ENCODE data around the gene DVL2. TPM values are rescaled to one million over a fixed set of nuclear protein-coding genes. Genes with fewer than 3 reads are reported as not detected.
A peak's percentile ranks its signal among the peaks of the same experiment; 100 is the strongest.

The DVL2 gene
- 10 to 100 TPM; 56.2 to 73.4 TPM for total RNA-seq

DNA sequence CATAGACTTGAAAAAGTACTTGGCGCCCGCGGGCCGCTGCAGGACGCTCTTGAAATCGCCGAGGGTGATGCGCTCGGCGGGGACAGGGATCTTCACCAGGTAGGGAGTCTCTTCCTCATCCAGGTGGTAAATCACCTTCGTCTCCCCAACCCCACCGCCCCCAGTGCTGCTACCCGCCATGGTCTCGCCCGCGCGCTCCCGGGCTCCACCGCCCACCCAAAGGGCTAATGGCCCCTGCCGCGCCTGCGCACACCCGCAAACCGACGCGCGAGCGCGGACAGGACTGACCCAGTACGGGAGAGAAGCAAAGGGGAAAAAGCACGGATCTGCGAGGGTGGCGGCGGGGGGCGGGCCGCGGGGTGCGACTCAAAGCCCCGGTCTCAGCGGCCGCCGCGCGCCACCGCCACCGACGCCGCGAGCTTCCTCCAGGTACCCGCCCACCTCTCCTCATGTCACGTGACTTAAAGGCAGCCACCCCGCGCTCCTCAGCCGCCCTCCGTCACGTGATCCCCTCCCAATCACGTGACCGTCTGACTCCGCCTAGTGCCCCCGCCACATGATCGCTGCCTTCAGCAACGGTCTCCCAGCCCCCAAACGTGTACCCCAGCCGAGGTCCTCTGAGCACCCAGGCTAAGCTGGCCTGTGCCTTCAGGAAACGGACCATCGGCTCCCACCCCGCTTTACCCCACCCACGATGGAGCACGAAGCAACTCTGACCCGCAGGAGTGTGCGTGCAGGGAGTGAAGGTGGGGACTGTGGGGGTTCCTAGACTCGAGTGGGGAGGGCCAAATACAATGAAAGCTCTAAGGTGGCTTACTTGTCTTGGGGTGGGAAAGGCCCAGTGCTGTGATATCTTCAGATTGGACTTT lies at the start of gene DVL2:
TSS of gene DVL2 (minus strand) at position 435 of the 869 bp plus-strand sequence. CDS start at position 180, 255 bp downstream.
- ATAC-seq (peak; percentile 62 to 63), DNase-seq (ENCODE audit: low spot score in 2 of 2) (peak; percentile 92 to 96)
- H3K9me3 Mint-ChIP-seq = no peaks in the 10 kb centered on the region
- H3K27ac Mint-ChIP-seq = peak within 1 kb of the TSS; percentile 92 to 97
- peaks cover 28 to 43% of the 10 kb centered on the region in 2 donors for H3K36me3 Mint-ChIP-seq

DNA sequence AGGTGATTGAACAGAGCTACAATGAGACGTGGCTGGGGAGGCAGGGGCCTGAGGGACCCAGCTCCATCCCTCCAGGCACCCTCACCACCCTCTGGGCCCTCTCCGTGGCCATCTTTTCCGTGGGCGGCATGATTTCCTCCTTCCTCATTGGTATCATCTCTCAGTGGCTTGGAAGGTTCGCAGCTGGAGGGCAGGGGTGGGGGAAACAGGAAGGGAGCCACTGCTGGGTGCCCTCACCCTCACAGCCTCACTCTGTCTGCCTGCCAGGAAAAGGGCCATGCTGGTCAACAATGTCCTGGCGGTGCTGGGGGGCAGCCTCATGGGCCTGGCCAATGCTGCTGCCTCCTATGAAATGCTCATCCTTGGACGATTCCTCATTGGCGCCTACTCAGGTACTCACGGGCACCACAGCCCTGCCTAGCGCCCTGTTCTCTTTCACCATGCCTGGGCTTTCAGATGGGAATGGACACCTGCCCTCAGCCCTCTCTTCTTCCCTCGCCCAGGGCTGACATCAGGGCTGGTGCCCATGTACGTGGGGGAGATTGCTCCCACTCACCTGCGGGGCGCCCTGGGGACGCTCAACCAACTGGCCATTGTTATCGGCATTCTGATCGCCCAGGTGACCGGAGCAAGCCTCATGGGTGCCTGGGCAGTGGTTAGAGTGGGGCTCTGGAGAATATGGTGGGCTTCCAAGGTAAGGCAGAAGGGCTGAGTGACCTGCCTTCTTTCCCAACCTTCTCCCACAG lies 49.3 kb upstream of the DVL2 start:
- Mint-ChIP-seq H3K36me3 (no peaks in the 10 kb centered on the region), H3K9me3 (no peaks in the 10 kb centered on the region), H3K27ac (no peak overlapping the region)
- no peak for DNase-seq (ENCODE audit: low spot score in 2 of 2)
- ATAC-seq = no peak

DNA sequence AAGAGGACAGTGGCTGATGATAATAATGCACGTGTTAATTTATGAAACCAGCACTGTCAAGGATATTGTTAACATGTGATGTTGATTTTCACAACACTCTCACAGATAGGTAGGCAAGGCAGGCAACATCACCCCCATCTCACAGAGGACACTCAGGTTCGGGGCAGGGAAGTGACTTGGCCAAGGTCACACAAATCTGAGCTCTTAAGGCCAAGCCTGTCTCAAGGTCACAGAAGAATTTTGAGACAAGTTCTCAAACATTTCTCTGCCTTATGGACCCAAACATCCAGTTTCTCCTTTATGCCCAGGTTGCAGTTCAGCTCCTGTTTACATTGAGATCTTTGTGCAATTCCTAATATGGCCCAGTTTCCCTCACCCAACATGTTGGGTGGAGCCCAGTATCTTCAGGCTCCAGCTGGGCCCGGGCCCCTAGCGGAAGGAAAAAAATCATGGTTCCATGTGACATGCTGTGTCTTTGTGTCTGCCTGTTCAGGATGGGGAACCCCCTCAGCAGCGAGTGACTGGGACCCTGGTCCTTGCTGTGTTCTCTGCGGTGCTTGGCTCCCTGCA lies 48.5 kb upstream of the DVL2 start:
- Mint-ChIP-seq H3K9me3 (no peaks in the 10 kb centered on the region), H3K27ac (no peak overlapping the region), H3K36me3 (no peaks in the 10 kb centered on the region)
- no peak for ATAC-seq
- no peak for DNase-seq (ENCODE audit: low spot score in 2 of 2)

DNA sequence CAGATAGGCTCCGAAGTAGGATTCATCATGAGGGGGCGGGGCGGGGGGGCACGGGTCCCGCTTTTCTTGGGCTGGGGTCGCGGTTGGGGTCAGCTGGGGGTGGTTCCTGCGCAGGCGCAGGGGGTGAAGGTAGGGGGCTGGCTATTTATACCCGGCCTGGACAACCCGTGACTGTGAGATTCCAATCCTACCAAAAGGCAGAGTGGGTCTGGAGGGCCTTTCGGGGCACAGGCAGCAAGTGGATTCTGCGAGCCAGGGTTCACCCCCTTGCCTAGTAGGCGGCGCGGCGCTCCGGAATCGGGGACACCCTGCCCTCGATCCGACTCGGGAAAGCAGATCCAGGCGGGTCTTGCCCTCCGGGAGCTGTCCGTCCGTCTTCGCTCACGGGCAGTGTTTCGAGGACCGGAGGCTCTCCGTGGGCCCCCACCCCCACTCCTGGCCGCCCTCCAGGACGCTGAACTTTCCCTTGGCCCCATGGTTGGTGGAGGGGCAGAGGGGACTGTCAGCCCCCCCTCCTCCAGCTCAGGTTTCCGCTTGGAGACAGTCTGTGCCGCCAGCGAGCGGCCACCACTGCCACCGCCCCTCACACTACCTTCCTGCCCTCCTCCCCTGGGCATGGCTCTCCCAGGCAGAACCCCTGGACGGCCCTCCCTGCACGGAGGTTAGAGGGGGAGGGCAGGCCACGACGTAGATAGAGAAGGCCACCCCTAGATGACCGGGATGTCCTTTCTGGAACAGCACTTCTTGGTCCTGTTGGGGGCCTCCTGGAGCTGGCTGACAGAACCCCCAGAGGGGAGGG lies 47.8 kb upstream of the DVL2 start:
- no peaks in the 10 kb centered on the region for H3K36me3 Mint-ChIP-seq
- DNase-seq (ENCODE audit: low spot score in 2 of 2) (no peak), ATAC-seq (no peak)
- no peaks in the 10 kb centered on the region for H3K9me3 Mint-ChIP-seq
- H3K27ac Mint-ChIP-seq = no peak overlapping the region

DNA sequence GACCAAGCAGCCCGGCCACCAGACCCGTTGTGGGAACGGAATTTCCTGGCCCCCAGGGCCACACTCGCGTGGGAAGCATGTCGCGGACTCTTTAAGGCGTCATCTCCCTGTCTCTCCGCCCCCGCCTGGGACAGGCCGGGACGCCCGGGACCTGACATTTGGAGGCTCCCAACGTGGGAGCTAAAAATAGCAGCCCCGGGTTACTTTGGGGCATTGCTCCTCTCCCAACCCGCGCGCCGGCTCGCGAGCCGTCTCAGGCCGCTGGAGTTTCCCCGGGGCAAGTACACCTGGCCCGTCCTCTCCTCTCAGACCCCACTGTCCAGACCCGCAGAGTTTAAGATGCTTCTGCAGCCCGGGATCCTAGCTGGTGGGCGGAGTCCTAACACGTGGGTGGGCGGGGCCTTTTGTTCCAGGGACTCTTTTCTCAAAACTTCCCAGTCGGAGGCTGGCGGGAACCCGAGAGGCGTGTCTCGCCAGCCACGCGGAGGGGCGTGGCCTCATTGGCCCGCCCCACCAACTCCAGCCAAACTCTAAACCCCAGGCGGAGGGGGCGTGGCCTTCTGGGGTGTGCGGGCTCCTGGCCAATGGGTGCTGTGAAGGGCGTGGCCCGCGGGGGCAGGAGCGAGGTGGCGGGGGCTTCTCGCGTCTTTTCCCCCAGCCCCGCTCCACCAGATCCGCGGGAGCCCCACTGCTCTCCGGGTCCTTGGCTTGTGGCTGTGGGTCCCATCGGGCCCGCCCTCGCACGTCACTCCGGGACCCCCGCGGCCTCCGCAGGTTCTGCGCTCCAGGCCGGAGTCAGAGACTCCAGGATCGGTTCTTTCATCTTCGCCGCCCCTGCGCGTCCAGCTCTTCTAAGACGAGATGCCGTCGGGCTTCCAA lies 47.0 kb upstream of the DVL2 start, which contains the start of gene SLC2A4:
TSS of gene SLC2A4 (plus strand) at position 645 of the 879 bp plus-strand sequence. CDS start at position 862, 217 bp downstream.
- DNase-seq (ENCODE audit: low spot score in 2 of 2) = peak; percentile 83 to 94
- Mint-ChIP-seq H3K9me3 (no peaks in the 10 kb centered on the region), H3K36me3 (no peaks in the 10 kb centered on the region), H3K27ac (no peak within 1 kb of the TSS)
- ATAC-seq = peak; percentile 77 to 86

DNA sequence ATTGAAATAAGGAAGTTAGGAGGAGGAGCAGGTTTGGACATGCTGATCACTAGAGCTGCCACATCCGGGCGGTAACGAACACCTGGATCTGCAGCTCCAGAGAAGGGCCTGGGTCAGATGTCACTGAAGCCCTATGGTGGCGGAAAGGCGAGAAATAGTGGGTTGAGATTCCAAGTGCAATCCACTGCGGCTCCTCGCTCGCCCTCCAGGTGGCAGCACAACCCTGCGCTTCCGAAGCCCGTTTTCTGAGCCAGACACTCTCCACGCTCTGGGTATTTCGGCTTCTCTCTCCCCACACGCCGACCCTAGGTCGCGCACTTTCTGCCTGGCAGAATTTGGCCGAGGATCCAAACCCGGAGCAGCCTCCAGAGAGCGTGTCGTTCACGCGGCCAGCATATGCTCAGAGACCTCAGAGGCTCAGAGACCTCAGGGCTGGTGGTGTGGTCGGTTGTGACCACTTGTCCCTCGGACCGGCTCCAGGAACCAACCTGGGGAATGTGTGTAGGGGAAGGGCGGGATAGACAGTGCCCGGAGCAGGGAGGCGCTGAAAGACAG lies 46.3 kb upstream of the DVL2 start:
- Mint-ChIP-seq H3K36me3 (no peaks in the 10 kb centered on the region), H3K9me3 (no peaks in the 10 kb centered on the region), H3K27ac (no peak overlapping the region)
- DNase-seq (ENCODE audit: low spot score in 2 of 2) (peak; percentile 84 to 89), ATAC-seq (peak; percentile 83 to 88)

GRCh38 chr17:7279448-7279847 lies 45.1 kb upstream of the DVL2 start:
- no peaks in the 10 kb centered on the region for H3K36me3 Mint-ChIP-seq
- no peak for DNase-seq (ENCODE audit: low spot score in 2 of 2)
- no peaks in the 10 kb centered on the region for H3K9me3 Mint-ChIP-seq
- H3K27ac Mint-ChIP-seq = no peak overlapping the region
- no peak for ATAC-seq

- no peak for ATAC-seq
- no peak for DNase-seq (ENCODE audit: low spot score in 2 of 2)
- Mint-ChIP-seq H3K36me3 (no peaks in the 10 kb centered on the region), H3K27ac (no peak overlapping the region), H3K9me3 (no peaks in the 10 kb centered on the region)
These were observed 32.5 kb upstream of the DVL2 start for GRCh38 chr17:7266784-7267183.

DNA sequence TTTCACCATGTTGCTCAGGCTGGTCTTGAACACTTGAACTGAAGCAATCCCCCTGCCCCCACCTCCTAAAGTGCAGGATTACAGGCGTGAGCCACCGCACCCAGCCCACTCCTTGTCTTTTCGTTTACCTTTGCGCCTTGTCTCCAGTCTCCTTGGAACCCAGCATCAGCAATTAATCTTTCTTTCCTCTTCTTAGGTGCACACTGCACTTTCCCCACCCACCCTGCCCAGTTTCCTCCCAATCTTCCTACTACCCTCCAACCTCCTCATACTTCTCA lies 29.4 kb upstream of the DVL2 start:
- H3K36me3 Mint-ChIP-seq = peaks cover 0 to 3% of the 10 kb centered on the region in 2 donors
- ATAC-seq (no peak), DNase-seq (ENCODE audit: low spot score in 2 of 2) (no peak)
- H3K9me3 Mint-ChIP-seq = no peaks in the 10 kb centered on the region
- no peak overlapping the region for H3K27ac Mint-ChIP-seq

DNA sequence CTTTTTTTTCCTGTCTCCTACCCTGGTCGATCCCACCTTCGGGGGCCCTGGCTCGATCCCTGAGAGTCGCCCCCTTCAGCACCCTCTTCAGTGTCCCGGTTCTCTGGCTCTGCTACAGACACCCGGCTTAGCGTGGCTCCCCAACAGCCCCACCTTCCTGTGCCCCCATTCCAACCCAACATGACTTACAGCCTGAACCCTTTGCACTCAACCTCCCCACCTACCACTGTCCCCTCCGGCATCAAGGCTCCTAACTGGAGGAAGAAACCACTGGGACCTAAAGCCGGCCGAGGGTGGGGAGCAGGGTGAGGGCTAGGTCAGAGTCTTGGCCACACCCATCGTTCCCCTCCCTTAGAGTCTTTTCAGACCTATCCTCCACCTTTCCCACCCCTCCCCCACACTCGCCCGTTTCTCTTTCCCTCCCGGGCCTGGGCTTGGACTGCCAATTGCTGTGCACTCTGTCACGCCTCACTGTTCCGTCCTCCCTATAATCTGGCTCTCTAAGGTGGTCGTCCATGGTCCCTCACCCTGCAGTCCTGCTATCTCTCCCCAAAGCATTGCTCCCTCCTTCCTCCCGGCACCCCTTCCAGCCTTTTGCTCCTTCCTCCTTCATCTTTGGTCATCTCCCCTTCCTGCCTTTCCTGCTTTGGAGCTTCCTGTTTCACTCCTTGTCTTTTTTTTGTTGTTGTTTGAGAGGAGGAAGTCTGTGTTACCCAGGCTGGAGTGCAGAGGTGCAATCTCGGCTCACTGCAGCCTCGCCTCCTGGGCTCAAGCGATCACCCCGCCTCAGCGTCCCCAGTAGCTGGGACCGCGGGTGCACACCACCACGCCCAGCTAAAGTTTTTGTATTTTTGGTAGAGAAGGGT lies 28.9 kb upstream of the DVL2 start:
- Mint-ChIP-seq H3K9me3 (no peaks in the 10 kb centered on the region), H3K36me3 (peaks cover 0 to 6% of the 10 kb centered on the region in 2 donors), H3K27ac (no peak overlapping the region)
- ATAC-seq (peak in 1 of 2 donors; percentile 42), DNase-seq (ENCODE audit: low spot score in 2 of 2) (no peak)

DNA sequence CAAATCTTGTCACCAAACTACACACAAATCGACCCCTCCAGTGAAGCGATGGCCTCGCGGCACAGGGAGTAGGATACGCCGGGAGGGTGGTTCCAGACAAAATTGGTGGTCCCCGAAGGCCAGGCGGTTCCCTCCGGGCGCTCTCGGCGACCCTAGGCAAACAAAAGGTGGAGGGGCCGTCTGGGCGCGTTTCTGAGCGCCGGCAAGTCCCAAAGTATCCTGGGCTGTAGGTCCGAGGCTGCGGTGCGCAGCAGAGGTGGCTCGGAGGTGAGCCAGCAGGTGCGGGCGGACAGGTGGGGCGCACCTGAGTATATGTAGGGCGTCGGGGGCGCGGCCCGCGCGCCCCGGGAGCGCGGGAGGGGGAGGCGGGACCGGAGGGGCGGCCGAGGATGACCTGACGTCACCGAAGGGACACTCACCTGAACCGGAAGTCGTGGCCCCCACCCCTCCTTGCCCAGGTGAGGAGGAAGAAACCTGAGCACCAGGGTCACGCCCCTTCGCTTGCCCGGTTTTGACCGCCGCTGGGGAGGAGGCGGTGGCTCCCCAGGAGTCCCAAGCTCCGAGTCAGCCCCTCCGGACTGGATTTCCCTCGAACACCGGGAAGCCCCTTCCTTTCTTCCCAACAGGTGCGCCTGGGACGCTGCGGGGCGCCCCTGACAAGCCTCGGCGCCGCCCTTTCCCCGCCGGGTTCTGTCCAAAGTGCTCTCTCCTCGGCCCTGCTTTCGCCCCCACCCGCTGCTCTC lies 28.0 kb upstream of the DVL2 start, which contains the start of gene CLDN7:
TSS of gene CLDN7 (minus strand) at position 287 of the 743 bp plus-strand sequence. CDS start 435 bp downstream, outside the sequence.
- H3K9me3 Mint-ChIP-seq = no peaks in the 10 kb centered on the region
- no peak within 1 kb of the TSS for H3K27ac Mint-ChIP-seq
- DNase-seq (ENCODE audit: low spot score in 2 of 2) (no peak), ATAC-seq (no peak)
- H3K36me3 Mint-ChIP-seq = peaks cover 0 to 6% of the 10 kb centered on the region in 2 donors

DNA sequence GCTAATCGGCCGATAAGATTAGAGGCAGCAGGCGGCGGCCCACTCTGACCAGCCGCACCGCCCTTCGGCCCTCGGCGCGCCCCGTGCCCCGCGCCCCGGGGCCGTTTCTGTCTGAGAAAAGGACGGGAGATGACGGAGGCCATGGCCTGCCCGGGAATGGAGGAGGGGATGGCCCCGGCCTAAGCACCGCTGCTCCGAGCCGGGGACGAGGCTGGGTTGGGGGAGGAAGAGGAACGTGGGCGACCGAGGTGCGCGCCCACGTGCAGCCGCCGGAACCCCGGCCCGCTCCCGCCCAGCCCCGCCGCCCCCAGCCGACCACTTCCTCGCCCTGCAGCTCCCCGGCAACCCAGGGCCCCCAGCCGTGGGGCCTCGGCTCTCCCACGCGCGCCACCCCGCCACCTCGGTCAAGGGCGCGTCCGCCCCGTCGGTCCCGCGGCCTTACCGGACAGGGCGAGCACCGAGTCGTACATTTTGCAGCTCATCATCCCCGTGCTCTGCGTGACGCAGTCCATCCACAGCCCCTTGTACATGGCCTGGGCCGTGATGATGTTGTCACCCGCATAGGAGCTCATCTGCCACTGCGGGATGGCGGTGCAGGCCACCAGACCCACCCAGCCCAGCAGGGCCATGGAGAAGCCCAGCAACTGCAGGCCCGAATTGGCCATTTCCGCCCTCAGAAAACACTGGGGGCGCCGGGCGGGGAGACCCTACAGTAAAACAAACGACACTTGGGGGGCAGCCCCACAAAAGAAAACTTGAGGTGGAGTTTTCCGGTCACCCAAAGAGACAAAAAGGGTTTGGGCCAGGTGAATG lies 27.3 kb upstream of the DVL2 start:
- ATAC-seq = peak; percentile 42 to 64
- Mint-ChIP-seq H3K27ac (no peak overlapping the region), H3K36me3 (peaks cover 0 to 6% of the 10 kb centered on the region in 2 donors), H3K9me3 (no peaks in the 10 kb centered on the region)
- peak in 1 of 2 donors; percentile 19 for DNase-seq (ENCODE audit: low spot score in 2 of 2)

- DNase-seq (ENCODE audit: low spot score in 2 of 2) (peak in 1 of 2 donors; percentile 32), ATAC-seq (peak; percentile 50 to 61)
- H3K9me3 Mint-ChIP-seq = no peaks in the 10 kb centered on the region
- H3K27ac Mint-ChIP-seq = no peak overlapping the region
- peaks cover 5 to 6% of the 10 kb centered on the region in 2 donors for H3K36me3 Mint-ChIP-seq
These were observed 26.5 kb upstream of the DVL2 start for GRCh38 chr17:7260651-7261378.

Measured in activated naive CD4-positive, alpha-beta T cell treated with anti-CD3 and anti-CD28 coated beads, Interleukin-2, amount 50 U/mL, for 72 hours (primary cell).